Activated CD8-positive, alpha-beta memory T cell treated with anti-CD3 and anti-CD28 coated beads for 48 hours (primary cell): Measurements from ENCODE around the gene UBXN4.
"Not testable (repeated sequence)": the region's sequence is repeated elsewhere in the genome, so short reads cannot be mapped to it uniquely, and the experiment has no call there.

Experiments
- DNase-seq, 3 experiments: peaks; one replicate each; pipeline ENCODE4 v3.0.0-alpha.2; 2020; ENCODE audit warnings: low read depth in 2 of 3, low spot score in 2 of 3

UBXN4 gene

DNA sequence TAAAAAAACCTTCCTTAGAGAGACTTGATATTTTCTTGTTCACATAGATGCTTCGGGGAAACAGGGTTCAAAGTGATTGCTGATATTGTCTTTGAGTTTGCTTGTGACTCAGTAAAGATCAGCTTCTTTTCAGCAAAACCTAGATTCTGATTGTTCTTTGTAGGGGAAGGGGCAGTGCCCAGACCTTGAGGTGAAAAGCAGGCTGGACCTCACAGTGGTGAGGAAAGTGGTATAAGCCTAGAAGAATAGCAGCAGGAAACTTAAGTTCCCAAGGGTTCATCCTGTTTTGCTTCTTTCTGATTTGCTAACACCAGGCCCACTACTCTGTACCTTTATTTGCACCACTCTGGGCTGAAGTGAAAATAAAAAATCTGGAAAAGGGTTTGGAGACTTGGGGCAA lies 20.9 kb downstream of the UBXN4 start:
- DNase-seq: no peak

DNA sequence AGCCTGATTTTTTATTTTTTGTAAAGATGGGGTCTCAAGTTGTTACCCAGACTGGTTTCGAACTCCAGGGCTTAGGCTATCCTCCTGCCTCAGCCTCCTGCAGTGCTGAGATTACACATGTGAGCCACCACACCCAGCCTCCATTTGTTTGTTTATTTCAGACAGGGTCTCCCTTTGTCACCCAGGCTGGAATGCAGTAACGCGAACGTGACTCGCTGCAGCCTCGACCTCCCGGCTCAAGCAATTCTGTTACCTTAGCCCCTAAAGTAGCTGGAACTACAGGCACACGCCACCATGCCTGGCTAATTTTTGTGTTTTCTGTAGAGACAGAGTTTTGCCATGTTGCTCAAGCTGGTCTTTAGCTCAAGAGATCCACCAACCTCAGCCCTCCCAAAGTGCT lies 27.2 kb downstream of the UBXN4 start:
- DNase-seq: no peak

DNA sequence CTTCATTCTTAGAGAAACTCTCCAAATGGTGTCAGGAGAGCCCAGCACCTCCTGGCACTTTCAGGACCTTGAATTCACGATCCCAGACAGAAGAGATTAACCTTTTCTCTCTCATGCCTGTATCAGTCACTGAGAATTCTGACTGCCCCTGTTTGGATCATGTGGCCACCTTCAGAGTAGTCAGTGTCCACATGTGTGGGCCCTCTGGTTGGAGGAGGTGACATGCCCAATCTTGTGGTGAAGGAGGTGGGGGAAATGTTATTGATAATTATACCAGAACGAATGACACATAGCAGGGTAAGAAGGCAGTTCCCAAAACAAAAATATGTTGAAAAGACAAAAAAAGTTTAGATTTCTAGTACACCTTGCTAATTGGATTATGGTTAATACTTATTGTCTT lies 31.7 kb downstream of the UBXN4 start:
- no peak for DNase-seq

DNA sequence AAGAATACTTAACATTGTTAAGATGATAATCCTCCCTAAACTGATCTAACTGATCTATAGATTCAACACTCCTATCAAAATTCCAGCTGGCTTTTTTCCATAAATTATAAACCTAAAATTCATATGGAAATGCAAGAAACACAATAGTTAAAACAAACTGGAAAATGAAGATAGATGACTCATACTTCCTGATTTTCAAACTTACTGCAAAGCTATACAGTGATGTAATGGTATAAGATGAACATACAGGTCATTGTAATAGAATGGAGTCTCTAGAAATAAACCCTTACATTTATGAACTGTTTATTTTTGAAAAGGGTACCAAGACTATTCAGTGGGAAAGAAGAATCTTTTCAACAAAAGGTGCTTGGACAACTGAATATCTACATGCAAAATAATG lies 32.3 kb downstream of the UBXN4 start:
- DNase-seq: no peak

DNA sequence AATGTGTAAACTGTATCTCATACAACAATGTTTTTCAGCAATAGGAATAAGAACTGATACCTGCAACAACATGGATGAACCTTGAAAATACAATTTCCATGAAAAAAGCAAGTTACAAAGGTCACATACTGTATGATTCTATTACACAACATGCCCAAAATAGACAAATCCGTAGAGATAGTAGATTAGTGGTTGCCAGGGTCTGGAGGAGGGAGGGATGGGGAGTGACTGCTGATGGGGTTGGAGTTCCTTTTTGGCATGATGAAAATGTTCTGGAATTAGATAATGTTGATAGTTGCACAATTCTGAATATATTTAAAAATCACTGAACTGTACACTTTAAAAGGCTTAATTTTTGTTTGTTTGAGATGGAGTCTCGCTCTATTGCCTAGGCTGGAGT lies 33.8 kb downstream of the UBXN4 start:
- DNase-seq: no peak

DNA sequence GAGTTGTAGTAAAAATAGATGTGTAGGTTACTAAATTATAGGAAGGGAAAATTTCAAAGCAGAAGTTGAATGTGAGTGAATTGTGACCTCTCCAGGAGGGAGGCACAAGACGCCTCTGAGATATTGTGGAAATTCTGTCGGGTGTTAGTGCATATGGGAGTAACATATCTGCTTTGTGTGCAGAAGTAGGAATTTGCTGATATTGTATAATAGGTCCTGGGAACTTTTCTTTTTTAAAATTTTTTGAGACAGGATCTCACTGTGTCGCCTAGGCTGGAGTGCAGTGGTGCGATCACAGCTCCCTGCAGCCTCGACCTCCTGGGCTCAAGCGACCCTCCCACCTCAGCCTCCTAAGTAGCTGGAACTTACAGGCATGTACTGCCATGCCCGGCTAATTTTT lies 34.7 kb downstream of the UBXN4 start:
- DNase-seq: no peak

DNA sequence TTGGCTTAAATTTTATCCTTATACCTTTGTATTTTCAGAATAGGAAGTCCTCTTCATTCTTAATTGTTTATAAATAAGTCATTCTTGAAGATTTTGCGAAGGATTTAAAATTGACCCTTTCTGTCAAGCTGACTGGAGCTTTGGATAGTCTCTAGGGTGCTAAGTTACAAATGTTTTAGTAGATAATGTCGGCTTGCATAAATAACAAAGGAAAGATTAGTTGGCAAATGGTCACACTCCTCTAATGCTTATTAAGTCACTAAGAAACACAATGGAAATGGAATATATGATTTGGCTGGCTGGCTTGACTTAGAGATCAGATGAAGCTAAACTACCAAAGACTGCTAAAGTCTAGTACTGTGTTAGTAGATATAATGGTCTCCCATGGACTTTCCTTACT lies 40.6 kb downstream of the UBXN4 start:
- no peak for DNase-seq

DNA sequence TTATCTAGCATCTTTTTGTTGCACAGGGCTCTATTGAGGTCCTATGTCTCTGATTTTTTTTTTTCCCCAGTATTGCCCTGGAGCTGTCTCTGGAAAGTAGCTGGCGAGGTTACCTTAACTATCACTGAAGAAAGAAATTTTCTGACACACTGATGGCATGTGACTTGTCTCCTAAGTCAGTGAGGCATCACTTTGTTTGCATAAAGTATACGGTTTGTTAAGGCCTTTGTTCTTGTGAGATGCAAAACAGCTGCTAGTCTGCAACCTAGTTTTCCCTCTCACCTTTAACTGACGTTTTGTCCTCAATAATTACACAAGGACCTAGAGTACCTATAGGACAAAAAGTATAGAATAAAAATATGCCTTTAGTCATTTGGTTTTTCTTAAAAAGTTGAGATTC lies 41.8 kb downstream of the UBXN4 start:
- DNase-seq: no peak

DNA sequence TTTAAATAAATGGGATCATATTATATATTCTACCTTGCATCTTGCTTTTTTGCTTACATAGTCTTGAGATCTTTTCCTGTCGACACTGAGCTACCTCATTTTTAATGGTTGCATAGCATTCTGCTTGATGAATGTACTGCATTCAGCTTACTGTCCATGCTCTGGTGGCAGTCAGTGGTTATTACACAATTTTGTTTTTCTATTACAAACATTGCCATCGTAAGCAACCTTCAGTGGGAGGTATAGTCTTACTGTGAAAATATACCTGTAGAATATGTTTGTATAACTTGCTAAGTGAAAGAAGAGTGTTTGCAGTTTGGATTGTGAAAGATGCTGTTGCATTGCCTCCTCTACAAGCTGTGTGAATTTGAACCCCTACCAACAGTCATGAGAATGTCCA lies 43.4 kb downstream of the UBXN4 start:
- DNase-seq: no peak

DNA sequence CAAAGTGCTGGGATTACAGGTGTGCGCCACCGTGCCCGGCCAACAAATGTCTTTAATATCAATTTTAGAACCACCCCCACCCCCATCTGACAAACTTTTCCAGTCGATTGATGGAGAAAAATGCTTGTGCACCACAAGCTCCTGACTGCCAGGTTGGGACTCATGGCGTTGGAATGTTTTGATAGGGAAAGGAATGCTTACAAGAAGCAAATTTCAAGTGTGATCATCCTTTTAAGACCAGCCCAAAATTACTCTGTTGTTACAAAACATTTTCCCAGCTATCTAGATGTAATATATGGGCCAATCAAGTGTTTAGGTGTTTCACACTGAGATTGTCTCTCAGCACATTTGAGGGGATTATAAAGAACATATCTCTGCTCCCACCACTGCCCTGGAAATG lies 45.2 kb downstream of the UBXN4 start:
- no peak for DNase-seq

DNA sequence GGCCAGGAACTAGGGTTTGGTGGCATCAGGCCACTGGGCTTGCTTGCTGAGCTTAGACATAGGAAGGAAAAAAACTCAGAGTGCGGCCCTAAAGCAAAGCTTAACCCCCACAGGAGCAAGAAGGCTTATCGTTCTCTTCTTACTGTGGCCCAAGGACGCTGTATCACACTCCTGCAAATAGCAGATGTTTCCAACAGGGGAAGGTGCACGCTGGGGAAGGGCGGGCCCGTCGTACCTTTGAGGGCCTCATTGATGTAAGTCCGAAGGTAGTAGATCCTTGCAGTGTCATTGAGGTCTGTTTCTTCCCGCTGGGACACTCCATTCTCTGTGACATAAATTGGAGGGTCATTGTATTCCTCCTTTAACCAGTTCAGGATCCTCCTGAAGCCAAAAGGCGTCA lies 48.8 kb downstream of the UBXN4 start:
- no peak for DNase-seq

DNA sequence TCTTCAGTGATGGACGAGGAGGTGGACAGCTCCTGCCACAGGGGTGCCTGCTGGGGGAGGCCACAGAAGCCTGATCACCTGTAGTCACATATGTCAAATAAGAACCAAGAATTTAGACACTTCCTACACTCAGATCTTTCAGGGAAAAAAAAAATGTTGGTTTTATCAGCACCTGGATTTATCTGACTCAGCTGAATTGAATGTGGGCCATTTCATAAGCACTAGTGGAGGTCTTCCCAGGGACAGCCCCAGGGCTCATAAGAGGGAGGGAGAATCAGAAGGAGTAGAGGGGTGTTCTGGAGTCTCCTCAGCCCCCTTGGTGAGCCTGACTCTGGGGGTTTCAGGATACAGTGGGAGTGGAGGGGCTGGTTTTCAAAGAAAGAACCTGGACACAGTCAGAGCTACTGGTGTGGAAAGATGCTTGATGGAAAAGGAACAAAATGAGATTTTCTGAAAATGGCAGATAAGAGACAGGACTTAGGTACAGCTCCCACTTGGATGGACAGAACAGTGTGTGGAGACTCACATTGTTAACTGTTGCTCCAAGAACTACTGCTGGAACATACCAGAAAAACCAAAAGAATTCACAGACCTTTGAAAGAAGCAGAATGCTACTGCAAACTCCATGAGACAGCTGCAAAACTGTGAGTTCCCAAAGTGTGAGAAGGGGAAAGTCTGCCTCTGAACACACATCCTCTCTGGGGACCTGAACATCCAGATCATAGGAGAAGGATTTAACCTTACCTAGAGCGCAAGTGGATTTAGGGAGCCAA lies 49.9 kb downstream of the UBXN4 start:
- DNase-seq: no peak

DNA sequence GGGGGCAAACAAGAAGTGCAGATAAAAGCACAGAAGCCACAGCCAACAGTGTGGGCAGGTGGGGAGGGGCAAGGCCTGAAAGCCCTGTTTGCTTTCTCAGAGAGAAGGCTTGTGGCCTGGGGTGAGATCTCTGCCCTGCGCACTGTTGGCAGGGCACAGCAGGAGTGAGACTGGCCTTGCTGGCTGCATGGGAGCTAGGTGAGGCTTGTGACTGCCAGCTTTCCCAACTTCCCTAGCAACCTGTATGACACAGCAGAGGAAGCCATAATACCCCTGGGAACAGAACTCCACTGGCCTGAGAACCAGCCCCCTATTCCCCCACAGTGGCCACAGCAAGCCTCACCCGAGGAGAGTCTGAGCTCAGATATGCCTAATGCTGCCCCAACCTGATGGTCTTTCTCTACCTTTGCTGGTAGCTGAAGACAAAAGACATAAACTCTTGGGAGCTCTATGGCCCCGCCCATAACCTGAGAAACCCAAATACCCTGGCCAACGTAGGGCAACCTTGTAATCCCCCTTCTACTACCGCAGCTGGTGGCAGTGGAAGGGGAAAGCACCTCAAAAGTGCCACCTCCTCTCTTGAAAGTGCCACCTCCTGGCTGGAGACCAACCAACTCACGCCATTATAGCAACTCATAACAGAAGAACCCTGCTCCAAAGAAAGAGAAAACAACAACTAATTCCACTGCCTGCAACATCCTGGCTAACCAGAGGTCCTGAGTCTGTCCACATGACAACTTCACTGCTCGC lies 50.9 kb downstream of the UBXN4 start:
- no peak for DNase-seq

DNA sequence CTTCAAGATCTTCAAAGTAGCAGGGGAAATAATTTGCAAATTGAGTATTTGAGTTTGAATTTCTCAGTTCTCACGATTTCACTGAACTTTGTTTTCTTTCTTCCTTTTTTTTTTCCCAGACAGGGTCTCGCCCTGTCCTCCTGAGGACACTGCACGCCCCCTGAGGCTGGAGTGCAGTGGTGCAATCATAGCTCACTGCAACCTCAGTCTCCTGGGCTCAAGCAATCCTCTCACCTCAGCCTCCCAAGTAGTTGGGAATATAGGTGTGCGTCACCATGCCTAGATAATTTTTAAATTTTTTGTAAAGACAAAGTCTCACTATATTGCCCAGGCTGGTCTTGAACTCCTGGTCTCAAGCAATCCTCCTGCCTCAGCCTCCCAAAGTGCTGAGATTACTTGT lies 54.0 kb downstream of the UBXN4 start:
- not testable (repeated sequence) for DNase-seq

DNA sequence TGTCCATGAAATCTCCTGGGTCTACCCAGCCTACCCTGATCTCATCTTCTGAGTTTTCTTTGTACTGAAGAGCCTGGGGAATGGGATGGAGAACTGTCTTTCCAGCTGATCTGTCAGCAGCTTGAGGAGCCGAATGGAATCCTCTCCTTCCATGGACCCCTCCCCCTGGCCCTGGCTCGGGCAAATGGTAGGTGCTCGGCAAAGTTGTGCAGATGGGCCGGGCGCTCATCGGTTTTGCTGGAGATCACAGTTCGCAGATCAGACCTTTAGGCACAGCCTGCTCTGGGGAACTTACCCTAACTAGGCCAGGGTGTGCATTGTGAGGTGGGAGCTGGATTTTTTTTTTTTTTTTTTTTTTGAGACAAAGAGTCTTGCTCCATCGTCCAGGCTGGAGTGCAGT lies 55.0 kb downstream of the UBXN4 start:
- no peak for DNase-seq

DNA sequence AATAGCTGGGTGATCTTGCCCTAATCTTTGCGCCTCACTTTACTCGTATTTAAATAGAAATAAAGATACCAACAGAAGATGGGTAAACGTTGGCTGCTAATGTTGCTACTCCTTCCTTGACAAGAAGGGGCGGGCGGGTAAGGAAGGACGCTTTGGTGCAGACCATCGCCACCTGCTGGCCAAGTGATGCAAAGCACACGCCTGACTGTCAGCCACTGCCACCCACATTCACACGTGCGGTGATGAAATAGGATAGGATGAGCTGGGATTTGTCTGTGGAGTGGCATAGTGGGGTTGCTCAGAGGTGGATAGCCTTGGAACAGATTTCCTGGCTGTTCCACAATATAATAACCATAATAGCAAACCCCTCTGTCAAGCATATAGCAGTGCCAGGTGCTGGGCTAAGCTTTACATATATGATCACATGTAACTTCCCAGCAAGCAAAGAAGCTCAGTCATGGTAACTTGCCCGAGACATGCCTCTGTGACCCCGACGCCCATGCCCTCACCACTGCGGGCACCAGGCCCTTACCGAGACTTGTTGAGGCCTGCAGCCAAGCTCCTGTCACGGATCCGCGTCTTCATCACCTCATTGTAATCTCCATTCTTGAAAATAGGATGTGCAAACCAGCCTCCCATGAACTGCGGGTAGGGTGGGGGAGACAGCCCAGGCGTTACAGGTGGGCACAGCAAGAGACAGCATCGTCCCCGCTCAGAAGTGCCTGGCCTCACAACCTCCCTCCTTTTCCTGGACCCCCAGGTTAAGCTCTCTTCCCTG lies 56.0 kb downstream of the UBXN4 start:
- peak; percentile 47 to 66 (median 54) for DNase-seq

DNA sequence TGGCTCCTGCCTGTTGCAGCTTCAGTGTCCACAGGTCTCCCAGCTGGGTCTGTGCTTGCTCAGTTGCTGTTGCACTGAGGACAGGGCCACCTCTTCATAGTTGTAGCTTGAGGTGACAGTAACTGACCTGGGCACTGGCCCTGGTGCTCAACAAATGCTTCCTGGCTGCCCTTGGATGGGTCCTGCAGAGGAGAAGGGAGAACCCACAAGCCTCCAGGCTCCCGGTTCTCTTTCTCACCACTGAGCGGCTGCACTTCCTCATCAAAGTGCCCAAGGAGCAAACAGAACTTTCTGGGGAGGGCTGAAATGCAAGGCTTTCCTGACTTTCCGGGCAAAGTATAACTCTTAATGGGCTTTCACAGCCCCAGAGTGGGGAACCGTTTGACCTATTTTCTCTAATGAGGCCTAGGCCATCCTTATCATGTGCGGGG lies 56.6 kb downstream of the UBXN4 start:
- no peak for DNase-seq

DNA sequence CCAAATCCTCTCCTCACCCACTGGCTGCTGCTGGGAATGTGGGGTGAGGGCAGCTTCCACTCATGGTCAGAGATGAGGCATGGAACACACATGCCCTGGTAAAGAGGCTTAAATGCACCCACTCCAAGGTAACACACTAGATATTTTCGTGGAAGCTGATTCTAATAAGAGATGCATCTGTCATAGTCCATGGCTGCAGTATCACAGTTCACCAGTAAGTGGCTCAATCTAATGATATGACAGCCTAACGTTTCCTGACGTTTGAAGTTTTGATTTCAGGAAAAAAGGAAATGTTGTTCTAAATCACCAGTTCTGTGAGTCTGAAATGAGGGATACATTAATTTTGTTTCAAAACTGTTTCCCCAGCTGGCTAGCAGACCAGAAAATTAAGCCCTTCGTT lies 57.1 kb downstream of the UBXN4 start:
- DNase-seq: no peak

DNA sequence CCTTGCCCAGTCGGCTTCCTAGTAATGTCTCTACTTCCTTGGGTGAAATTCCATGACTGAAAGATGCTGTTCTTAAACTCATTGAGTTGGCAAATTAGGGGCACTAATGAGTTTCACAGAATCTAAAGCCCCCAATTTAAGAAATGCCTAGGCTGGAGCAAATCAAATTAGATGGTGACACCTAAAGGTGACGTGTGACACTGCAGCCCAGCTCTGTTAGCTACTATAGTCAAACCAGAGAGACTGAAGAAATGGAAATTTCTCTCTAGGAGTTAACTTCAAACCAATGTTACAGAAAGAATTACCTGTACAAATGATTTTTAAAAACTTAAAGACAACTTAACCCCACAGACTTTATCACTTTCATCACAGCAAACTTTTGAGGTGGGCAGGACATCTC lies 58.1 kb downstream of the UBXN4 start:
- no peak for DNase-seq

DNA sequence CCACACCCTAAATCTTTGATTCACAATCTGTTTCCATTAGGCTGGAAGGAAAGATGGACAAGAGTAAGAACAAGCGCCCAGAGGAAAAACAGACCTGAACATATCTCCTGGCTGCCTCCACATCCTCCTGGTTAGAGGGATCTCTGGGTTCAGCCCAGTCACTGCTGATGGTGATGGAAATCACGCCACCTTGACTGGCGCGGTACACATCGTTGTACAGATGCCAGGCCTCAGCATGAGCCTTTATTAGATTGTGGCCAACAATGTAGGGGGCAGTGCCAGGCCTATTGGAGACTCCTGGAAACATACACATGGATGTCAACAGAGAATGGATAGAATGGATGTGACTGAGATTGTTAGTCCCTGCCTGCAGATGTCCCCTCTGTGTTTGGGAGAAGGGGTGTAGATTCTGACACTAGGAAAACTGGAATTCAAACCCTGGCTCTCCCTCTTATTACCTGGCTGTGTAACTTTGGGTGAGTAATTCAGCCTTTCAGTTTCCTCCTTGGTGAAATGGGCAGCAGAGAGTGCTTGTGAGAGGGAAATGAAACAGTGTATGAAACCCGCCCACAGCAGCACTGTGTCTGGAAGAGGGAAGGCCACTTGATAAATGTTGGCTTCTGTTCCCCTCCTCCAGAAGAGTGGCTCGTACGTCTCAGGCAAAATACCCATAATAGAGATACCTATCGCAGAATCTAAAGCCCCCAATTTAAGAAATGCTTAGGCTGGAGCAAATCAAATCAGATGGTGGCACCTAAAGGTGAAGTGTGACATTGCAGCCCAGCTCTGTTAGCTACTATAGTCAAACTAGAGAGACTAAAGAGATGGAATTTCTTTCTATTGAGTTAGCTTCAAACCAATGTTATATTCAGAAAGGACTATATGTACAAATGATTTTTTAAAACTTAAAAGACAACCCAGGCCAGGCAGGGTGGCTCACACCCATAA lies 59.1 kb downstream of the UBXN4 start:
- DNase-seq: no peak

DNA sequence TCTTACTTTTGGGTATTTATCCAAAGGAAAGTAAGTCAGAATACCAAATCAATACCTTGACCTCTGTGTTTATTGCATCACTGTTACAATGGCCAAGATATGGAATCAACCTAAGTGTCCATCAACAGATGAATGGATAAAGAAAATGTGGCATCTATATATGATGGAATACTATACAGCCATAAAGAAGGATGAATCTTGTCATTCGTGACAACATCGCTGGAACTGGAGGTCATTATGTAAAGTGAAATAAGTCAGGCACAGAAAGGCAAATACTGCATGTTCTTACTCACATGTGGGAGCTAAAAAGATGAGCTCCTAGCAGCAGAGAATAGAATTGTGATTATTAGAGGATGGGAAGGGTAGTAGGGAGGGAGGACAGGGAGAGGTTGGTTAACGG lies 60.7 kb downstream of the UBXN4 start:
- no peak for DNase-seq
